Fibroblast of lung (primary cell): ENCODE data around the gene SCGB2B2. TPM values are rescaled to one million over a fixed set of nuclear protein-coding genes. Genes with fewer than 3 reads are reported as not detected.

Experiments used
- DNase-seq, 2 donors: peaks; one replicate each; pipeline versions ENCODE4 v3.0.0 to v3.0.0-alpha.2; 2010; ENCODE audit warnings: low read depth in 2 of 2
- H2AFZ ChIP-seq: 2 replicates; pipeline ENCODE4 v1.5.1; 2012; ENCODE audit warnings: low read length, control low read depth, inconsistent platforms
- H3K27ac ChIP-seq: 2 replicates; pipeline ENCODE4 v1.5.1; 2011; ENCODE audit warnings: low read length, control low read depth; ENCODE audit not compliant: insufficient read depth
- H3K27me3 ChIP-seq: 2 replicates; pipeline ENCODE4 v1.5.1; 2011; ENCODE audit warnings: mild to moderate bottlenecking, low read length; ENCODE audit not compliant: control insufficient read depth, insufficient read depth
- H3K36me3 ChIP-seq: 2 replicates; pipeline ENCODE4 v1.5.1; 2011; ENCODE audit warnings: low read length; ENCODE audit not compliant: control insufficient read depth, insufficient read depth
- H3K4me1 ChIP-seq: 2 replicates; pipeline ENCODE4 v1.5.1; 2011; ENCODE audit warnings: low read length; ENCODE audit not compliant: control insufficient read depth, insufficient read depth; ENCODE audit errors: extremely low read depth
- H3K4me2 ChIP-seq: 2 replicates; pipeline ENCODE4 v1.5.1; 2011; ENCODE audit warnings: low read length, control low read depth; ENCODE audit not compliant: insufficient read depth; ENCODE audit errors: extremely low read depth
- H3K4me3 ChIP-seq, 4 experiments: fragments of 200-600 bp in 1 of 4; sonication (generic) in 1 of 4; replicated peaks in 1 of 4; 2 replicates each; pipeline ENCODE4 v1.5.1; 2011 to 2016; ENCODE audit warnings: low read length in 4 of 4, low read depth in 3 of 4, mild to moderate bottlenecking in 3 of 4, control low read depth in 2 of 4, inconsistent platforms in 1 of 4, mixed read lengths in 1 of 4; ENCODE audit not compliant: insufficient read depth in 1 of 4; ENCODE audit errors: control extremely low read depth in 1 of 4
- H3K79me2 ChIP-seq: 2 replicates; pipeline ENCODE4 v1.5.1; 2012; ENCODE audit warnings: mild to moderate bottlenecking, low read length, inconsistent platforms; ENCODE audit not compliant: control insufficient read depth, insufficient read depth
- H3K9ac ChIP-seq: 2 replicates; pipeline ENCODE4 v1.5.1; 2011; ENCODE audit warnings: mild to moderate bottlenecking, low read length, control low read depth; ENCODE audit not compliant: insufficient read depth
- H3K9me3 ChIP-seq: 2 replicates; pipeline ENCODE4 v1.5.1; 2012; ENCODE audit warnings: low read depth, low read length; ENCODE audit not compliant: control insufficient read depth, insufficient read depth
- H4K20me1 ChIP-seq: 2 replicates; pipeline ENCODE4 v1.5.1; 2011; ENCODE audit warnings: low read length; ENCODE audit not compliant: control insufficient read depth, insufficient read depth; ENCODE audit errors: extremely low read depth
- EZH2 ChIP-seq: IDR thresholded peaks from 2 replicates; pipeline ENCODE4 v1.5.1; 2012; ENCODE audit warnings: low read length, control low read depth, mild to moderate bottlenecking; ENCODE audit errors: missing control alignments
- polyA plus RNA-seq, 2 donors: library from polyadenylated mRNA; depleted of rRNA in 1 of 2; stranded (reverse) in 1 of 2; unstranded in 1 of 2; fragments of >200 nt; gene quantifications; 2 replicates each; pipeline ENCODE4 v1.2.1, GENCODE V29; 2011 to 2012; ENCODE audit warnings: missing spikeins in 1 of 2
- total RNA-seq: library from RNA; depleted of rRNA; stranded (reverse); fragments of >200 nt; gene quantifications from 2 replicates; pipeline ENCODE4 v1.2.1, GENCODE V29; 2014
- TF ChIP-seq, protein P1 (sequence below), 2 donors: IDR thresholded peaks in 1 of 2; conservative IDR thresholded peaks in 1 of 2; 1 replicate in 1 of 2; 2 replicates in 1 of 2; pipeline ENCODE4 v1.5.1; 2011 to 2012; ENCODE audit warnings: low read length in 2 of 2, control low read depth in 1 of 2, inconsistent platforms in 1 of 2, low read depth in 1 of 2, mild to moderate bottlenecking in 1 of 2

Gene SCGB2B2
- total and polyA plus RNA-seq, 2 donors (not counting 1 experiment from before 2014, with no cell fraction given), result 0.50 TPM; not detected in 1

DNA sequence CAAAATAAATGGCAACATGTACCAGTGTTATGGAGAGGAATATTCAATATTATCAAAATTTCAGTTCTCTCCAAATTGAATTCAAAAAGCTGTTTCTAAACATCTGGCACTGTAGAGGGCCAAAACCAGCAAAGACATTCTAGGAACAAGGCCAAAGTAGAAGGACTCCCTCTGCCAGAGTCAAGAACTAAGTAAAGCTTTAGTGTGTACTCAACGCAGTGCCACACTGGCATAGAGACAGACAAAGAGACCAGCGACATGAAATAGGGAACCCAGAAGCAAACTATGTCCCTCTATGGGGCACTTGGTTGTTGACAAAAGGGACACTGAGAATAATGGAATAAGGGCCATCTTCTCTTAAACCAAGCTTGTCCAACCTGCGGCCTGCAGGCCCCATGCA is 15.6 kb downstream of the SCGB2B2 start:
- Histone ChIP-seq H3K36me3 (no peaks in the 10 kb centered on the region), H3K4me1 (no peaks in the 10 kb centered on the region), H3K27ac (no peak overlapping the region), H4K20me1 (no peaks in the 10 kb centered on the region), H2AFZ (no peak overlapping the region), H3K9ac (no peak overlapping the region), H3K4me2 (no peak overlapping the region), H3K79me2 (no peaks in the 10 kb centered on the region), H3K9me3 (no peaks in the 10 kb centered on the region), H3K27me3 (no peaks in the 10 kb centered on the region), H3K4me3 (no peak overlapping the region)
- no peak for DNase-seq
- no peak for TF ChIP-seq EZH2
- TF ChIP-seq, protein P1, sequence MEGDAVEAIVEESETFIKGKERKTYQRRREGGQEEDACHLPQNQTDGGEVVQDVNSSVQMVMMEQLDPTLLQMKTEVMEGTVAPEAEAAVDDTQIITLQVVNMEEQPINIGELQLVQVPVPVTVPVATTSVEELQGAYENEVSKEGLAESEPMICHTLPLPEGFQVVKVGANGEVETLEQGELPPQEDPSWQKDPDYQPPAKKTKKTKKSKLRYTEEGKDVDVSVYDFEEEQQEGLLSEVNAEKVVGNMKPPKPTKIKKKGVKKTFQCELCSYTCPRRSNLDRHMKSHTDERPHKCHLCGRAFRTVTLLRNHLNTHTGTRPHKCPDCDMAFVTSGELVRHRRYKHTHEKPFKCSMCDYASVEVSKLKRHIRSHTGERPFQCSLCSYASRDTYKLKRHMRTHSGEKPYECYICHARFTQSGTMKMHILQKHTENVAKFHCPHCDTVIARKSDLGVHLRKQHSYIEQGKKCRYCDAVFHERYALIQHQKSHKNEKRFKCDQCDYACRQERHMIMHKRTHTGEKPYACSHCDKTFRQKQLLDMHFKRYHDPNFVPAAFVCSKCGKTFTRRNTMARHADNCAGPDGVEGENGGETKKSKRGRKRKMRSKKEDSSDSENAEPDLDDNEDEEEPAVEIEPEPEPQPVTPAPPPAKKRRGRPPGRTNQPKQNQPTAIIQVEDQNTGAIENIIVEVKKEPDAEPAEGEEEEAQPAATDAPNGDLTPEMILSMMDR (conservative IDR thresholded peaks at IDR 0.05 in 1 of 2, IDR thresholded peaks at IDR 0.05 in 1 of 2; ENCODE audit: low read depth in 1 of 2, low read length in 2 of 2), result no peak

DNA sequence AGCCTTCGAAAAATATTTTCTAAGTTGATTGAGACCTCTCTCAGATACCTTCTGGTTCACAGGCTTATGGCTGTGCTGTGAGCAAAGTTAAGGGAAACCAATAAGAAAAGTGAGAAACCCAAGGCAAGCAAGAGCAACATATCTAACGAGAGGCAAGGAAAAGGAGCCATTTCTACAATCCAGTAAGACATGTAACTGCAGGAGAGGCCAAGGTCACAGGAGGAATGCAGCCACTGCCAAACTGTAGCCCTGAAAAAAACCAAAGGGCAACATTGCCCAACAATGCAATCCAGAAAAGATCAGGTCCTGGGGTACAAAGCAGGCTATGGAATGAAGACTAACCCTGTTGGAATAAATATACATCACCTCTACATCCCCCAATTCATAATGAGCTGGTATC is 21.3 kb downstream of the SCGB2B2 start:
- Histone ChIP-seq H3K27ac (no peak overlapping the region), H3K4me3 (no peak overlapping the region), H3K4me1 (no peaks in the 10 kb centered on the region), H3K9ac (no peak overlapping the region), H3K27me3 (no peaks in the 10 kb centered on the region), H3K36me3 (no peaks in the 10 kb centered on the region), H4K20me1 (no peaks in the 10 kb centered on the region), H2AFZ (no peak overlapping the region), H3K4me2 (no peak overlapping the region), H3K9me3 (no peaks in the 10 kb centered on the region), H3K79me2 (no peaks in the 10 kb centered on the region)
- TF ChIP-seq, protein P1 (conservative IDR thresholded peaks at IDR 0.05 in 1 of 2, IDR thresholded peaks at IDR 0.05 in 1 of 2; ENCODE audit: low read depth in 1 of 2, low read length in 2 of 2), result no peak
- TF ChIP-seq EZH2, result no peak
- DNase-seq, result no peak

DNA sequence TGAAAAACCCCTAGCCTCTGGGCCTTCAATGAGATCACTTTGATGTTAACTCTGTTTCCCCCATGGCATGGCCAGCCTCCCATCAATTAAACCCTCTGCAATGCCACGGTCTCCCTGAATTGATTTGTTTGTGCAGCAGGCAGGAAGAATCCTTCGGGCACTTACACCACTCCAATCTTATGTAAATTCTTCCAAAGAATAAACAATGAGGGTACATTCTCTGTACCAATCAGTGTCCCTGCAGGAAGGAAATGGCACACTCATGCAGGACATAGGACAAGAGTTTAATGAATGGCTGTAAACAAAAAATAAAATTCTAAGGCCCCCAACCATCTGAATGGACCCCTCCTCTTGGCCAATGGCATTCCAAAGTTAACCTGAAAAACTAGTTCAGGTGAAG is 22.2 kb downstream of the SCGB2B2 start:
- H3K79me2 ChIP-seq, result no peaks in the 10 kb centered on the region
- H3K27ac ChIP-seq, result no peak overlapping the region
- no peak overlapping the region for H3K9ac ChIP-seq
- H3K27me3 ChIP-seq, result no peaks in the 10 kb centered on the region
- no peak for TF ChIP-seq EZH2
- TF ChIP-seq, protein P1 (conservative IDR thresholded peaks at IDR 0.05 in 1 of 2, IDR thresholded peaks at IDR 0.05 in 1 of 2; ENCODE audit: low read depth in 1 of 2, low read length in 2 of 2), result no peak
- H3K9me3 ChIP-seq, result no peaks in the 10 kb centered on the region
- no peaks in the 10 kb centered on the region for H3K36me3 ChIP-seq
- no peak overlapping the region for H3K4me3 ChIP-seq
- DNase-seq, result no peak
- no peaks in the 10 kb centered on the region for H3K4me1 ChIP-seq
- H4K20me1 ChIP-seq, result no peaks in the 10 kb centered on the region
- no peak overlapping the region for H2AFZ ChIP-seq
- no peak overlapping the region for H3K4me2 ChIP-seq
